ENCODE results near the gene TRUB1.

TRUB1 gene

GRCh38 chr10:115018185-115018931, 80.4 kb downstream of the TRUB1 start:
- no peak for TF ChIP-seq PKNOX1 (IDR thresholded peaks at IDR 0.05)
- no peak for TF ChIP-seq SUZ12 (IDR thresholded peaks at IDR 0.05)
- no peak for TF ChIP-seq HDGF (IDR thresholded peaks at IDR 0.05; ENCODE audit: borderline replicate concordance)
- TF ChIP-seq FOXA1 (IDR thresholded peaks at IDR 0.05): no peak
- TF ChIP-seq ZNF384 (IDR thresholded peaks at IDR 0.05): no peak
- no peak for TF ChIP-seq SP1 (IDR thresholded peaks at IDR 0.05)
- TF ChIP-seq NFRKB (IDR thresholded peaks at IDR 0.05): no peak
- no peak for TF ChIP-seq L3MBTL2 (conservative IDR thresholded peaks at IDR 0.05)
- TF ChIP-seq LEF1 (IDR thresholded peaks at IDR 0.05; ENCODE audit: borderline replicate concordance): no peak
- TF ChIP-seq BHLHE40 (IDR thresholded peaks at IDR 0.05; ENCODE audit: borderline replicate concordance): no peak
- no peak for TF ChIP-seq CTBP1 (IDR thresholded peaks at IDR 0.05; ENCODE audit: borderline replicate concordance)
- no peak for TF ChIP-seq FOXM1 (IDR thresholded peaks at IDR 0.05; ENCODE audit: borderline replicate concordance)
- no peak for TF ChIP-seq ARNT (IDR thresholded peaks at IDR 0.05)
- no peak for TF ChIP-seq TARDBP (IDR thresholded peaks at IDR 0.05)
- no peak for TF ChIP-seq ELF4 (IDR thresholded peaks at IDR 0.05)
- no peak for TF ChIP-seq FOXK2 (IDR thresholded peaks at IDR 0.05)
- DNase-seq (ENCODE audit: extremely low spot score): no peak
- POLR2A ChIA-PET: no interaction called here
- CTCF ChIA-PET: no interaction called here

GRCh38 chr10:115020449-115020848, 82.5 kb downstream of the TRUB1 start:
- no peak for TF ChIP-seq NFRKB (IDR thresholded peaks at IDR 0.05)
- no peak for TF ChIP-seq HDGF (IDR thresholded peaks at IDR 0.05; ENCODE audit: borderline replicate concordance)
- TF ChIP-seq FOXM1 (IDR thresholded peaks at IDR 0.05; ENCODE audit: borderline replicate concordance): no peak
- TF ChIP-seq FOXA1 (IDR thresholded peaks at IDR 0.05): no peak
- TF ChIP-seq CTBP1 (IDR thresholded peaks at IDR 0.05; ENCODE audit: borderline replicate concordance): no peak
- TF ChIP-seq BHLHE40 (IDR thresholded peaks at IDR 0.05; ENCODE audit: borderline replicate concordance): no peak
- no peak for TF ChIP-seq SP1 (IDR thresholded peaks at IDR 0.05)
- TF ChIP-seq TARDBP (IDR thresholded peaks at IDR 0.05): no peak
- no peak for TF ChIP-seq ELF4 (IDR thresholded peaks at IDR 0.05)
- DNase-seq (ENCODE audit: extremely low spot score): no peak
- POLR2A ChIA-PET: no interaction called here
- CTCF ChIA-PET: no interaction called here

GRCh38 chr10:115022733-115023132, 84.7 kb downstream of the TRUB1 start:
- DNase-seq (ENCODE audit: extremely low spot score): no peak
- ChIA-PET POLR2A (no interaction called here), CTCF (no interaction called here)
- TF ChIP-seq PKNOX1 (IDR thresholded peaks at IDR 0.05): no peak
- no peak for TF ChIP-seq BHLHE40 (IDR thresholded peaks at IDR 0.05; ENCODE audit: borderline replicate concordance)
- TF ChIP-seq CTBP1 (IDR thresholded peaks at IDR 0.05; ENCODE audit: borderline replicate concordance): no peak
- no peak for TF ChIP-seq HDGF (IDR thresholded peaks at IDR 0.05; ENCODE audit: borderline replicate concordance)
- no peak for TF ChIP-seq ELF4 (IDR thresholded peaks at IDR 0.05)
- no peak for TF ChIP-seq ZNF384 (IDR thresholded peaks at IDR 0.05)
- TF ChIP-seq FOXA1 (IDR thresholded peaks at IDR 0.05): no peak
- no peak for TF ChIP-seq ARNT (IDR thresholded peaks at IDR 0.05)
- TF ChIP-seq SP1 (IDR thresholded peaks at IDR 0.05): no peak
- no peak for TF ChIP-seq TARDBP (IDR thresholded peaks at IDR 0.05)
- no peak for TF ChIP-seq NFRKB (IDR thresholded peaks at IDR 0.05)
- no peak for TF ChIP-seq FOXK2 (IDR thresholded peaks at IDR 0.05)
- no peak for TF ChIP-seq FOXM1 (IDR thresholded peaks at IDR 0.05; ENCODE audit: borderline replicate concordance)
- TF ChIP-seq L3MBTL2 (conservative IDR thresholded peaks at IDR 0.05): no peak
- no peak for TF ChIP-seq SUZ12 (IDR thresholded peaks at IDR 0.05)
- TF ChIP-seq LEF1 (IDR thresholded peaks at IDR 0.05; ENCODE audit: borderline replicate concordance): no peak

- no peak for DNase-seq (ENCODE audit: extremely low spot score)
- ChIA-PET CTCF (no interaction called here), POLR2A (no interaction called here)
- TF ChIP-seq ARNT (IDR thresholded peaks at IDR 0.05): no peak
- no peak for TF ChIP-seq L3MBTL2 (conservative IDR thresholded peaks at IDR 0.05)
- no peak for TF ChIP-seq FOXM1 (IDR thresholded peaks at IDR 0.05; ENCODE audit: borderline replicate concordance)
- no peak for TF ChIP-seq NFRKB (IDR thresholded peaks at IDR 0.05)
- TF ChIP-seq BHLHE40 (IDR thresholded peaks at IDR 0.05; ENCODE audit: borderline replicate concordance): no peak
These were observed 85.7 kb downstream of the TRUB1 start for GRCh38 chr10:115023715-115024114.

GRCh38 chr10:115024371-115024770, 86.4 kb downstream of the TRUB1 start:
- ChIA-PET POLR2A (no interaction called here), CTCF (no interaction called here)
- DNase-seq (ENCODE audit: extremely low spot score): no peak
- TF ChIP-seq FOXA1 (IDR thresholded peaks at IDR 0.05) (no peak), NFRKB (IDR thresholded peaks at IDR 0.05) (no peak), SUZ12 (IDR thresholded peaks at IDR 0.05) (no peak), SP1 (IDR thresholded peaks at IDR 0.05) (no peak), HDGF (IDR thresholded peaks at IDR 0.05; ENCODE audit: borderline replicate concordance) (no peak)

GRCh38 chr10:115026056-115026745, 88.2 kb downstream of the TRUB1 start:
- DNase-seq (ENCODE audit: extremely low spot score): no peak
- ChIA-PET CTCF (no interaction called here), POLR2A (no interaction called here)
- TF ChIP-seq ELF4 (IDR thresholded peaks at IDR 0.05): no peak
- no peak for TF ChIP-seq ARNT (IDR thresholded peaks at IDR 0.05)
- no peak for TF ChIP-seq HDGF (IDR thresholded peaks at IDR 0.05; ENCODE audit: borderline replicate concordance)
- no peak for TF ChIP-seq SP1 (IDR thresholded peaks at IDR 0.05)
- no peak for TF ChIP-seq FOXM1 (IDR thresholded peaks at IDR 0.05; ENCODE audit: borderline replicate concordance)
- no peak for TF ChIP-seq PKNOX1 (IDR thresholded peaks at IDR 0.05)
- TF ChIP-seq SUZ12 (IDR thresholded peaks at IDR 0.05): no peak
- TF ChIP-seq LEF1 (IDR thresholded peaks at IDR 0.05; ENCODE audit: borderline replicate concordance): no peak
- no peak for TF ChIP-seq FOXA1 (IDR thresholded peaks at IDR 0.05)
- no peak for TF ChIP-seq CTBP1 (IDR thresholded peaks at IDR 0.05; ENCODE audit: borderline replicate concordance)
- no peak for TF ChIP-seq ZNF384 (IDR thresholded peaks at IDR 0.05)
- no peak for TF ChIP-seq FOXK2 (IDR thresholded peaks at IDR 0.05)
- TF ChIP-seq BHLHE40 (IDR thresholded peaks at IDR 0.05; ENCODE audit: borderline replicate concordance): no peak

Measured in HEK293T (cell line).